ENCODE data around the gene SEPTIN12.

- TF ChIP-seq CREB1 (IDR thresholded peaks at IDR 0.05; ENCODE audit: low read depth) (no peak), TEAD4 (IDR thresholded peaks at IDR 0.05) (no peak), NFIC (IDR thresholded peaks at IDR 0.05) (no peak), TAF1 (IDR thresholded peaks at IDR 0.05; ENCODE audit: low read depth) (no peak), EP300 (IDR thresholded peaks at IDR 0.05; ENCODE audit: borderline replicate concordance) (no peak), YY1 (IDR thresholded peaks at IDR 0.05; ENCODE audit: low read depth) (no peak), FOXM1 (IDR thresholded peaks at IDR 0.05; ENCODE audit: borderline replicate concordance, low read depth) (no peak), EGR1 (IDR thresholded peaks at IDR 0.05) (no peak)
- TF ChIP-seq, protein P1, sequence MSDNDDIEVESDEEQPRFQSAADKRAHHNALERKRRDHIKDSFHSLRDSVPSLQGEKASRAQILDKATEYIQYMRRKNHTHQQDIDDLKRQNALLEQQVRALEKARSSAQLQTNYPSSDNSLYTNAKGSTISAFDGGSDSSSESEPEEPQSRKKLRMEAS (IDR thresholded peaks at IDR 0.05): no peak
- TF ChIP-seq, protein P2, sequence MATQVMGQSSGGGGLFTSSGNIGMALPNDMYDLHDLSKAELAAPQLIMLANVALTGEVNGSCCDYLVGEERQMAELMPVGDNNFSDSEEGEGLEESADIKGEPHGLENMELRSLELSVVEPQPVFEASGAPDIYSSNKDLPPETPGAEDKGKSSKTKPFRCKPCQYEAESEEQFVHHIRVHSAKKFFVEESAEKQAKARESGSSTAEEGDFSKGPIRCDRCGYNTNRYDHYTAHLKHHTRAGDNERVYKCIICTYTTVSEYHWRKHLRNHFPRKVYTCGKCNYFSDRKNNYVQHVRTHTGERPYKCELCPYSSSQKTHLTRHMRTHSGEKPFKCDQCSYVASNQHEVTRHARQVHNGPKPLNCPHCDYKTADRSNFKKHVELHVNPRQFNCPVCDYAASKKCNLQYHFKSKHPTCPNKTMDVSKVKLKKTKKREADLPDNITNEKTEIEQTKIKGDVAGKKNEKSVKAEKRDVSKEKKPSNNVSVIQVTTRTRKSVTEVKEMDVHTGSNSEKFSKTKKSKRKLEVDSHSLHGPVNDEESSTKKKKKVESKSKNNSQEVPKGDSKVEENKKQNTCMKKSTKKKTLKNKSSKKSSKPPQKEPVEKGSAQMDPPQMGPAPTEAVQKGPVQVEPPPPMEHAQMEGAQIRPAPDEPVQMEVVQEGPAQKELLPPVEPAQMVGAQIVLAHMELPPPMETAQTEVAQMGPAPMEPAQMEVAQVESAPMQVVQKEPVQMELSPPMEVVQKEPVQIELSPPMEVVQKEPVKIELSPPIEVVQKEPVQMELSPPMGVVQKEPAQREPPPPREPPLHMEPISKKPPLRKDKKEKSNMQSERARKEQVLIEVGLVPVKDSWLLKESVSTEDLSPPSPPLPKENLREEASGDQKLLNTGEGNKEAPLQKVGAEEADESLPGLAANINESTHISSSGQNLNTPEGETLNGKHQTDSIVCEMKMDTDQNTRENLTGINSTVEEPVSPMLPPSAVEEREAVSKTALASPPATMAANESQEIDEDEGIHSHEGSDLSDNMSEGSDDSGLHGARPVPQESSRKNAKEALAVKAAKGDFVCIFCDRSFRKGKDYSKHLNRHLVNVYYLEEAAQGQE (IDR thresholded peaks at IDR 0.05; ENCODE audit: low read depth): no peak
Observed at GRCh38 chr16:4775005-4775404, 13.1 kb downstream of the SEPTIN12 start.
